Left cardiac atrium (tissue), 4 donors: ENCODE data around the gene MPP2. TPM values are rescaled to one million over a fixed set of nuclear protein-coding genes. Genes with fewer than 3 reads are reported as not detected.
"Not testable (repeated sequence)": the region's sequence is repeated elsewhere in the genome, so short reads cannot be mapped to it uniquely, and the experiment has no call there.

Experiments
- ATAC-seq, 2 donors: fragments of 200-7000 bp; cut with Tn5 transposase; one replicate each; pipeline ENCODE4 v1.9.1; 2020; ENCODE audit warnings: mild to moderate bottlenecking in 2 of 2, moderate library complexity in 2 of 2
- DNase-seq: peaks from one replicate; pipeline ENCODE4 v3.0.0-alpha.2; 2020
- intact Hi-C, 2 donors: fragments of 100-400 bp; cut with DNase I; formaldehyde crosslinking; loops; one replicate each; pipeline versions ENCODE4 v1.14.1 to v1.15.1; 2022 to 2023
- total RNA-seq, 2 donors: library from RNA; stranded (reverse); fragmentation: NEBNext Ultra II Directional; extraction: Animal tissue kit (Norgen Biotek cat#: 25700); gene quantifications; one replicate each; pipeline ENCODE4 v1.2.1, GENCODE V29; 2021
- donor health status: DM: no; HTN: yes; CAD: no.
- donor health status: DM: no; HTN: yes; CAD: no; lungs with severe emphysema.
- donor health status: DM: yes; HTN: yes; CAD: no.
- donor health status: Dilated cardiomyopathy.

MPP2 gene
- total RNA-seq, 2 donors from 2014 or later, result 10.7 to 15.9 TPM

- ATAC-seq (peak; percentile 64 to 76), DNase-seq (peak; percentile 74)
- intact Hi-C loops, result no loop called here
Observed at GRCh38 chr17:43907998-43908721, 824 bp upstream of the MPP2 start.

GRCh38 chr17:43906951-43907424, 348 bp downstream of the MPP2 start:
- intact Hi-C loops, result no loop called here
- DNase-seq (no peak), ATAC-seq (peak; percentile 8 to 13)

DNA sequence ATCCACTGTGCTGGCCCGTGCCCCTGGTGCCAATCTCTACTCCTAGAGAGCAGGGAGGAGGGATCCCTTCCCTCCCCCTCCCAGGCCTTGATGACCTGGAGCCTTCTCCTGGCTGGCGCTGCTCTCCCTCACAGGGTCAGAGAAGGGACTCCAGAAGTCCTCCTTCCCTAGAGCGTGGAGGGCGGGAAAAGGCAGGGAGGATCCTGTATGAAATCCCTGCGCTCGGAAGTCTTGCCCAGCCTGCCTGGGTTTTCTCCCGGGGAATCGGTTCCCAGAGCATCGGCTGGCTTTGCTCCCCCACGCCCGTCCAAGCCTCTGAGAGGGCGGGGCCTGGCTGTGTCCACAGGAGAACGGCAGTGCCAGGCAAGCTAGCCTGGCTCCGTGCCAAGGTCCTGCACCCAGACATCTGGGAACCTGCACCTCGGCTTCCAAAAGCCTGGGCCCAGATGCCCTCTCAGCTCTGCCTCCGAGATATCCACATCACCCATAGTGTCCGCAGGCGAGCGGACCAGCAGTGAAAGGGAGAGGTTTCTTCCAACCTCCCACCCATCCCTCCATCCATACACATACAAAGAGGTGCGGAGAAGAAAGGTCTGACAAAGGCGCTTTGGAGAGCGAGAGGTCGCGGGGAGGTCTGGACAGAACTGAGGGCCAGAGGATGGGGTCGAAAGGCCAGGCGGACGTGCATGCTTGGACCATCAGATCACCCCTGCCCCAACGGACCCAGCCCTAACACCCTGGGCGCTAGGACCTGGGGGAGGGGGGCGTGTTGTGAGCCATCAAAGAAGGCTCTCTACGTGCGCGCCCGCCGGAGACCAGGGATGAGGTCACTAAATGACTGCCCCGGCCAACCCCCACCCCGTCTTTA, 1.1 kb downstream of the MPP2 start:
- ATAC-seq (peak; percentile 75 to 86), DNase-seq (peak; percentile 80)
- intact Hi-C loops, result no loop called here

- ATAC-seq, result no peak
- no peak for DNase-seq
- intact Hi-C loops, result no loop called here
Observed at GRCh38 chr17:43905400-43905984, 1.8 kb downstream of the MPP2 start.

DNA sequence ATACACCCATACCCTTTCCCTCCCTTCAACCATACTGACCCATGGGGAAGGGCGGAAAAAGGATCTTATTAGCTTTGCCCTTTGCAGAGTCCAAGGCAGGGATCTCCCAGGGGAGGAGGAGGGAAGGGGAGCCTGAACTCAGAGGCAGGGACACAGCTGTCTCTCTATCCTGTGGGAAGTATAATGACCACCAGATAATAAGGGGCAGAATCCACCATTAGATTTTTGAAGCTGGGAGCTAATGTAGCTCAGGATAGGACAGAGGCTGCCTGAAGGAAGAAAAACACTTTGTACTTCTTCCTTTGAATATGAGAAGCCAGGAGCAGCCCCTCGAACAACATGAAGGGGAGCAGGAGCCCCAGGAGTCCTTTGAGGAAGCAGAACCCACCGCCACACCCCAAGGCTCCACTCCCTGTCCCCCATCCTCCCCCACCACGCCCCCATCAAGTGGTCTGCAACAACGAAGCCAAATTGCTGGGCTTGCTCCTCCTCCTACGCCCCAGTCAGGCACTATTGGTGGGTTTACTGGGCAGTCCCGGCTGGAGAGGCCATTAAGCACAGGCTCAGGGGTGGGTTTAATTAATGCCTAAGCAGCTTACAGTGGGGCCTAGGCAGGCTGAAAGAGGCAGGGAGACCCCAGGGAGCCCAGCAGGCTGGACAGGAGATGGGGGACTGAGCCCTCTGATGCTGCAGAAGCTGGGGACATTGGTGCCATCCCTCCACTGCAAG, 5.3 kb downstream of the MPP2 start:
- no peak for DNase-seq
- ATAC-seq, result no peak
- intact Hi-C loops, result no loop called here

DNA sequence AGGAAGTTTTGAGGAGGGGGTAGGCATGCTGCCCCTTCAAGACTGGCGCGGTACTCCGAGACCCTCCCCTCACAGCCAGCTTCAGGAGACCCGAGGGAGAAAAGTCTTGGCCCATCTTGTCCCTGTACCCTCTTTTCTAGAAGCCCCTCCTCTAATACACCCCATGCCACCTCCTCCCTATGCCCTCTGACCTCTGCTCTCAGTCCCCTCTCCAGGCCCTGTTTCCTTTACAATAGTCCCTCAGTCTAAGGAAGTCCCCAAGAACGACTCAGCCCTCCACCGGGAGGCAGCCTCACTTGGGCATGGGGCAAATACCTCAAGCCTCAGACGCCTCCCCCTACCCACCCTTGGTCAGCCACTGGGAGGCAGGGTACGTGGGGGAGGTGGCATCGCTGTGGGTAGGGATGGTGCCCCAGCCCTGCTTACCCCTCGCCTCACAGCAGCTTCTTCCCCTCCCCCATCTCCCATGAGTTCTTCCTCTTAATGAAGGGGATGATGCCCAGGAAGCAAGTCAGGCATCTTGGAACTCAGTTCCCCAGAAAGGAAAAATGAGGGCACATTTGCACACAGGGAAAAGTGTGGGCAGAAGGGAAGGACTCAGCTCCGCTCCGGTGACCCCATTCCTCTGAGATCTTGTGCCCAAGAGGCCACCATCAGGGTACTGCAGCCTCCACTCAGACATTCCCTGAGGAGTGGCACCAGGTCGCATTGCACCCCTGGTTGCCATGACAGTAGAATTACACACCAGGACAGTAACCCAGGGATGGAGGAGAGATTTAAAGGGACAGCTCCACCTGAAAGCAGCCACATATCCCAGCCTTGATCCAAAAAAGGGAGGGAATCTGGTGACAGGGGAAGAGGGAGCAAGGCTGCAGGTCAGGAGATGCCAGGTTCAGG, 6.2 kb downstream of the MPP2 start:
- no peak for ATAC-seq
- intact Hi-C loops, result no loop called here

GRCh38 chr17:43900183-43900857, 7.0 kb downstream of the MPP2 start:
- DNase-seq, result peak; percentile 91
- peak; percentile 98 to 99 for ATAC-seq
- intact Hi-C loops, result no loop called here

More for the DNA sequence above, 6.2 kb downstream of the MPP2 start:
- DNase-seq, result no peak

GRCh38 chr17:43898446-43898845, 8.9 kb downstream of the MPP2 start:
- ATAC-seq, result no peak

GRCh38 chr17:43897831-43898230, 9.5 kb downstream of the MPP2 start:
- ATAC-seq (no peak), DNase-seq (no peak)
- intact Hi-C loops, result no loop called here

More at GRCh38 chr17:43898446-43898845, 8.9 kb downstream of the MPP2 start:
- DNase-seq, result no peak
- intact Hi-C loops, result no loop called here

GRCh38 chr17:43894494-43894893, 12.8 kb downstream of the MPP2 start:
- intact Hi-C loops, ATAC-seq, DNase-seq: not testable (repeated sequence)

DNA sequence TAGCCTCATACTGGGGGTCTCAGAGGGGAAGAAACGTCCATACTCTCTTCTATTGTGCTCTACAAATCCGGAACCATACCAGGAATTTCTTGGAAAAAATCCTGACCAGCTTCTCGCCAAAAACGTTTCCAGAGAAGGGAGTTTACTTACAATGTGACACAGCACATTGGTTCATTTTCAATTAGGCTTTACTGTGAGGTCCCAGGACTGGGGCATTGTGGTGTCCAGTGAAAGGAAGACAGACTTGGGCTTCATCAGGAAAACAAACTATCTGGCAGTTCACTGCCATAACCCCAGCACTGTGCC, 14.7 kb downstream of the MPP2 start:
- intact Hi-C loops, result no loop called here
- ATAC-seq, result no peak
- DNase-seq, result no peak

- no peak for DNase-seq
- ATAC-seq, result no peak
- intact Hi-C loops, result no loop called here
Observed at GRCh38 chr17:43891851-43892646, 15.3 kb downstream of the MPP2 start.

GRCh38 chr17:43890240-43890639, 17.1 kb downstream of the MPP2 start:
- intact Hi-C loops, result no loop called here
- no peak for ATAC-seq
- no peak for DNase-seq

GRCh38 chr17:43888548-43888947, 18.8 kb downstream of the MPP2 start:
- DNase-seq, result no peak
- intact Hi-C loops, result no loop called here
- ATAC-seq, result no peak

DNA sequence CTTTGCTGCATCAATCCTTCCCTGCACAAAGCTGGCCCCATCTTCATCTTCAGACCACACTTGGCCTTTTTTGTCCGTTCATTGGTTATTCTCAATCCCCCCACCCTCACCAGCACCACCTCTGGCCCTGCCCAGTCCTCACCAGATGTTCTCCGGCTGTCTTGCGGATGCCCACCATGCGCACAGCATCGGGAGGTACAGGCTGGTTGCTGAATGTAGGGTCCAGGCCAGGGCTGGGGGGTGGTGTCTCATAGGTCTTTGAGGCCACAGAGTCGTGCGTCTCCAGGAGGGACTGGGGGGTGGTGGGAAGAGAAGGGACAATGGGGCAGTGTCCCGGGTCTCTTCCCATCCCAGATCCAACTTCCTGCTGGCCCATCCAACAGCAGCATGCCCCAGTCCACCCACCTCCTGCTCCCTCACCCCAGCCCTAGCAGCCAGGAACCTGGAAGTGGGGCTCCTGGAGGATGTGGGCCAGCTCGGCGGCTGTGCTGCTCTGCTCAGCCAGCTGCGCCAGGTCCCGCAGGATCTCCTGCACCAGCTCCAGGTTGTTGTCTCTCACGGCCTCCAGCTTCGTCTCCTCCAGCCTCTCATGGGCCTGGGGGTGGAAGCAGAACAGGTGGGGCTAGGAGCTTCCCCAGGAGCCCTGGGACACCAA, 24.4 kb downstream of the MPP2 start:
- intact Hi-C loops, result no loop called here
- ATAC-seq (no peak), DNase-seq (no peak)

- DNase-seq (no peak), ATAC-seq (no peak)
- intact Hi-C loops, result no loop called here
Observed at GRCh38 chr17:43881758-43882505, 25.4 kb downstream of the MPP2 start.
